Measurements from ENCODE around the gene C1orf105. TPM values are rescaled to one million over a fixed set of nuclear protein-coding genes. Genes with fewer than 3 reads are reported as not detected.
A peak's percentile ranks its signal among the peaks of the same experiment; 100 is the strongest.

The C1orf105 gene
- total and polyA plus RNA-seq, 4 donors, result 0.16 TPM; not detected in 3

DNA sequence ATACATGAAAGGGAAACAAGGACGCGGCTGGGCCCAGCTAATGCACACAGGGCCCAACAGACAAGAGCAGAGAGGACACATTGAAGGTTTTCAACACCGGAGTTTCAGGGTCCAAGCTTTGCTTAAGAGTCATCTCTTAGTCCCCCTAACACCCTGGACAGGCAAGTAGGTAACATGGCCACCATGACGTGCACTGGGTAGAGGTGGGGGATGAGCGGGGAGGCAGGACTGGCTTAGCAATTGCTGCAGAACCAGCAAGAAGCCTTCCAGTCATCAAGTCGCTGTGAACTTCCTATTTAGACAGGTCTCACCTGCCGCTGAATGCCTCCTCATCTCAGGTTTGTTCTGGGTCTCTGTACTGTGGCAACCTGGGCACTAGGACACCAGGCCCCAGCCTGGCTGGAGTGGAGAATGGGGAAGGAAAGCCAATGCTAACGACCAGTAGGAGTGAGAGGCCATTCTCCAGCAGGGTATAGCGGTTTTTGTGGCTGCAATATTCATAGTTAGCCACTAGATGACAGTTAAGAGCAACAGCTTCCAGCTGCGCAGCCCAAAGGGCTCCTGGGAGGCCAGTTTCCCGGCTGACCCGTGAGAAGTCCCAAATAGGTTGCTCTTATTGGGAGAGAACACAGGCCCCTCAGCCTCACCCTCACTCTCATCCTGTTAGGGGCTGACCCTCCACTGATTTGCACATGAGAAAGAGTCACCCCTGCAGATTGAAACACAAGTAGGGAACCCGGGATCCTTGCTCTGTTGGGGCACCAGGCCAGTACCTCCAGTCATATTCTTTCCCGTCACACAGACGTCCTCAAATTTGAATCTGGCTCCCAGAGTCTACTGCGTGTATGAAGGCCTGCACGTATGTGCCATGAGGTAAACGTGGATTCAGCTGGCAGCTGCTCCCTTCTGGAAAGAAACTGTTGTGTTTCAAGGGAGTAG is 29.4 kb downstream of the C1orf105 start:
- DNase-seq (ENCODE audit: low spot score), result peak; percentile 70
- H3K36me3 ChIP-seq (ENCODE audit: control insufficient read depth in 4 of 4, insufficient read depth in 3 of 4, low read depth in 1 of 4, low read length in 3 of 4), result no peaks in the 10 kb centered on the region
- no peaks in the 10 kb centered on the region for H3K27me3 ChIP-seq (ENCODE audit: control insufficient read depth in 4 of 4, insufficient read depth in 4 of 4, low read length in 3 of 4)
- H3K4me1 ChIP-seq (ENCODE audit: control insufficient read depth in 4 of 4, insufficient read depth in 4 of 4, low read length in 3 of 4), result peaks cover 2 to 10% (median 5%) of the 10 kb centered on the region in 4 donors
- peak overlapping the region; percentile 63 to 67 for H3K27ac ChIP-seq (ENCODE audit: low read depth in 1 of 2, low read length in 2 of 2)
- WGBS, result 43% methylated on average over 18 of the region's 18 CpGs
- H3K9ac ChIP-seq (ENCODE audit: low read depth in 1 of 2, low read length in 2 of 2), result peak overlapping the region; percentile 3 to 55
- no peaks in the 10 kb centered on the region for H3K9me3 ChIP-seq (ENCODE audit: control insufficient read depth in 4 of 4, low read length in 3 of 4)
- H3K4me3 ChIP-seq (ENCODE audit: low read depth in 1 of 3, low read length in 3 of 3), result peak overlapping the region in 1 of 3 donors; percentile 1
- TF ChIP-seq, protein P1, sequence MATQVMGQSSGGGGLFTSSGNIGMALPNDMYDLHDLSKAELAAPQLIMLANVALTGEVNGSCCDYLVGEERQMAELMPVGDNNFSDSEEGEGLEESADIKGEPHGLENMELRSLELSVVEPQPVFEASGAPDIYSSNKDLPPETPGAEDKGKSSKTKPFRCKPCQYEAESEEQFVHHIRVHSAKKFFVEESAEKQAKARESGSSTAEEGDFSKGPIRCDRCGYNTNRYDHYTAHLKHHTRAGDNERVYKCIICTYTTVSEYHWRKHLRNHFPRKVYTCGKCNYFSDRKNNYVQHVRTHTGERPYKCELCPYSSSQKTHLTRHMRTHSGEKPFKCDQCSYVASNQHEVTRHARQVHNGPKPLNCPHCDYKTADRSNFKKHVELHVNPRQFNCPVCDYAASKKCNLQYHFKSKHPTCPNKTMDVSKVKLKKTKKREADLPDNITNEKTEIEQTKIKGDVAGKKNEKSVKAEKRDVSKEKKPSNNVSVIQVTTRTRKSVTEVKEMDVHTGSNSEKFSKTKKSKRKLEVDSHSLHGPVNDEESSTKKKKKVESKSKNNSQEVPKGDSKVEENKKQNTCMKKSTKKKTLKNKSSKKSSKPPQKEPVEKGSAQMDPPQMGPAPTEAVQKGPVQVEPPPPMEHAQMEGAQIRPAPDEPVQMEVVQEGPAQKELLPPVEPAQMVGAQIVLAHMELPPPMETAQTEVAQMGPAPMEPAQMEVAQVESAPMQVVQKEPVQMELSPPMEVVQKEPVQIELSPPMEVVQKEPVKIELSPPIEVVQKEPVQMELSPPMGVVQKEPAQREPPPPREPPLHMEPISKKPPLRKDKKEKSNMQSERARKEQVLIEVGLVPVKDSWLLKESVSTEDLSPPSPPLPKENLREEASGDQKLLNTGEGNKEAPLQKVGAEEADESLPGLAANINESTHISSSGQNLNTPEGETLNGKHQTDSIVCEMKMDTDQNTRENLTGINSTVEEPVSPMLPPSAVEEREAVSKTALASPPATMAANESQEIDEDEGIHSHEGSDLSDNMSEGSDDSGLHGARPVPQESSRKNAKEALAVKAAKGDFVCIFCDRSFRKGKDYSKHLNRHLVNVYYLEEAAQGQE (IDR thresholded peaks at IDR 0.05), result no peak
- TF ChIP-seq RAD21 (IDR thresholded peaks at IDR 0.05) (peak; percentile 92 to 96), RXRA (IDR thresholded peaks at IDR 0.05) (no peak), YY1 (IDR thresholded peaks at IDR 0.05) (peak; percentile 39), TAF1 (conservative IDR thresholded peaks at IDR 0.05) (peak; percentile 35), HNF4A (conservative IDR thresholded peaks at IDR 0.05) (no peak), JUND (IDR thresholded peaks at IDR 0.05) (no peak), NR2F2 (IDR thresholded peaks at IDR 0.05) (peak; percentile 38), FOXA2 (IDR thresholded peaks at IDR 0.05) (no peak), HNF4G (IDR thresholded peaks at IDR 0.05) (peak; percentile 30), EGR1 (IDR thresholded peaks at IDR 0.05; ENCODE audit: low read depth in 2 of 2) (no peak)
- TF ChIP-seq, protein P2, sequence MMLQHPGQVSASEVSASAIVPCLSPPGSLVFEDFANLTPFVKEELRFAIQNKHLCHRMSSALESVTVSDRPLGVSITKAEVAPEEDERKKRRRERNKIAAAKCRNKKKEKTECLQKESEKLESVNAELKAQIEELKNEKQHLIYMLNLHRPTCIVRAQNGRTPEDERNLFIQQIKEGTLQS (IDR thresholded peaks at IDR 0.05), result no peak
- TF ChIP-seq, protein P3, sequence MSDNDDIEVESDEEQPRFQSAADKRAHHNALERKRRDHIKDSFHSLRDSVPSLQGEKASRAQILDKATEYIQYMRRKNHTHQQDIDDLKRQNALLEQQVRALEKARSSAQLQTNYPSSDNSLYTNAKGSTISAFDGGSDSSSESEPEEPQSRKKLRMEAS (IDR thresholded peaks at IDR 0.05), result peak; percentile 9
- TF ChIP-seq, protein P4, sequence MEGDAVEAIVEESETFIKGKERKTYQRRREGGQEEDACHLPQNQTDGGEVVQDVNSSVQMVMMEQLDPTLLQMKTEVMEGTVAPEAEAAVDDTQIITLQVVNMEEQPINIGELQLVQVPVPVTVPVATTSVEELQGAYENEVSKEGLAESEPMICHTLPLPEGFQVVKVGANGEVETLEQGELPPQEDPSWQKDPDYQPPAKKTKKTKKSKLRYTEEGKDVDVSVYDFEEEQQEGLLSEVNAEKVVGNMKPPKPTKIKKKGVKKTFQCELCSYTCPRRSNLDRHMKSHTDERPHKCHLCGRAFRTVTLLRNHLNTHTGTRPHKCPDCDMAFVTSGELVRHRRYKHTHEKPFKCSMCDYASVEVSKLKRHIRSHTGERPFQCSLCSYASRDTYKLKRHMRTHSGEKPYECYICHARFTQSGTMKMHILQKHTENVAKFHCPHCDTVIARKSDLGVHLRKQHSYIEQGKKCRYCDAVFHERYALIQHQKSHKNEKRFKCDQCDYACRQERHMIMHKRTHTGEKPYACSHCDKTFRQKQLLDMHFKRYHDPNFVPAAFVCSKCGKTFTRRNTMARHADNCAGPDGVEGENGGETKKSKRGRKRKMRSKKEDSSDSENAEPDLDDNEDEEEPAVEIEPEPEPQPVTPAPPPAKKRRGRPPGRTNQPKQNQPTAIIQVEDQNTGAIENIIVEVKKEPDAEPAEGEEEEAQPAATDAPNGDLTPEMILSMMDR (IDR thresholded peaks at IDR 0.05; ENCODE audit: low read depth, low read length, missing input control), result peak; percentile 96

DNA sequence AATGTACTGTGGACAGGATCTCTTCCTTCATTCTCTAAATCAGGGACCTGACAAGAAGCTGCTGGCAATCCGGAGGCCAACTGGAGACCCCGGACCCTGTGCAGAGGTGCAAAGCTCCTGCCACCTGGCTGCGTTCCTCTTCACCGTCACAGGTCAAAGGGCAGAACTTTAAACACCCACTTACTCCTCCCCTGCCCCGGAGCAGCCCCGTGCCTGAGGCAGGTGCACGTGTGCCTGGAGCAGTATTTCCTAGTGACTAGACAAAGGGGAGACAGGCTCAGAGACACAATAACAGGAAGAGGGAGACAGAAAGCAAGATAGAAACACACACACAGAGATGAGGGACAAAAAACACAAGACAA is 30.0 kb downstream of the C1orf105 start:
- H3K4me3 ChIP-seq (ENCODE audit: low read depth in 1 of 3, low read length in 3 of 3), result no peak overlapping the region
- peak; percentile 53 for DNase-seq (ENCODE audit: low spot score)
- no peaks in the 10 kb centered on the region for H3K36me3 ChIP-seq (ENCODE audit: control insufficient read depth in 4 of 4, insufficient read depth in 3 of 4, low read depth in 1 of 4, low read length in 3 of 4)
- peak; percentile 82 to 87 for TF ChIP-seq HNF4A (conservative IDR thresholded peaks at IDR 0.05)
- peak; percentile 9 for TF ChIP-seq NR2F2 (IDR thresholded peaks at IDR 0.05)
- peak in 1 of 2 donors; percentile 29 for TF ChIP-seq JUND (IDR thresholded peaks at IDR 0.05)
- TF ChIP-seq, protein P1 (IDR thresholded peaks at IDR 0.05), result peak; percentile 74
- TF ChIP-seq, protein P2 (IDR thresholded peaks at IDR 0.05), result no peak
- peak; percentile 13 for TF ChIP-seq HNF4G (IDR thresholded peaks at IDR 0.05)
- peak in 1 of 2 donors; percentile 17 for TF ChIP-seq RXRA (IDR thresholded peaks at IDR 0.05)
- TF ChIP-seq, protein P3 (IDR thresholded peaks at IDR 0.05), result no peak
- TF ChIP-seq GABPA (IDR thresholded peaks at IDR 0.05 in 1 of 2, conservative IDR thresholded peaks at IDR 0.05 in 1 of 2), result no peak
- TF ChIP-seq EGR1 (IDR thresholded peaks at IDR 0.05; ENCODE audit: low read depth in 2 of 2), result no peak
- TF ChIP-seq SP1 (IDR thresholded peaks at IDR 0.05), result peak; percentile 69
- H3K9ac ChIP-seq (ENCODE audit: low read depth in 1 of 2, low read length in 2 of 2), result no peak overlapping the region
- no peaks in the 10 kb centered on the region for H3K27me3 ChIP-seq (ENCODE audit: control insufficient read depth in 4 of 4, insufficient read depth in 4 of 4, low read length in 3 of 4)
- H3K27ac ChIP-seq (ENCODE audit: low read depth in 1 of 2, low read length in 2 of 2), result peak overlapping the region; percentile 63 to 67
- 31% methylated on average over 7 of the region's 7 CpGs for WGBS
- no peaks in the 10 kb centered on the region for H3K9me3 ChIP-seq (ENCODE audit: control insufficient read depth in 4 of 4, low read length in 3 of 4)
- peaks cover 2 to 10% (median 5%) of the 10 kb centered on the region in 4 donors for H3K4me1 ChIP-seq (ENCODE audit: control insufficient read depth in 4 of 4, insufficient read depth in 4 of 4, low read length in 3 of 4)
